DOHH2 (cell line): ENCODE data around the gene EVI2A.
"Not testable (repeated sequence)": the region's sequence is repeated elsewhere in the genome, so short reads cannot be mapped to it uniquely, and the experiment has no call there.

Experiments used
- H3F3A ChIP-seq: fragments of 200-600 bp; sonication (generic), shearing (Covaris generic); 2 replicates; pipeline ENCODE4 v1.6.0; 2016; ENCODE audit warnings: antibody characterized with exemption, mild to moderate bottlenecking; ENCODE audit not compliant: control insufficient read depth, insufficient read depth
- H3K27ac ChIP-seq: fragments of 200-600 bp; sonication (generic); 2 replicates; pipeline ENCODE4 v1.5.1; 2014; ENCODE audit warnings: low read depth, mild to moderate bottlenecking, low read length, moderate library complexity
- H3K27me3 ChIP-seq: fragments of 200-600 bp; sonication (generic); 2 replicates; pipeline ENCODE4 v1.6.1; 2014; ENCODE audit warnings: mild to moderate bottlenecking, low read length, mixed read lengths; ENCODE audit not compliant: control insufficient read depth
- H3K36me3 ChIP-seq: fragments of 200-600 bp; sonication (generic); 2 replicates; pipeline ENCODE4 v1.6.1; 2014; ENCODE audit warnings: mild to moderate bottlenecking, low read length, moderate library complexity, mixed read lengths; ENCODE audit not compliant: control insufficient read depth
- H3K4me1 ChIP-seq: fragments of 200-600 bp; sonication (generic); 2 replicates; pipeline ENCODE4 v1.6.1; 2014; ENCODE audit warnings: mild to moderate bottlenecking, low read length, mixed read lengths; ENCODE audit not compliant: control insufficient read depth
- H3K4me2 ChIP-seq: fragments of 200-600 bp; sonication (generic); 2 replicates; pipeline ENCODE4 v1.6.0; 2014; ENCODE audit warnings: mild to moderate bottlenecking, low read length, moderate library complexity
- H3K4me3 ChIP-seq: fragments of 200-600 bp; sonication (generic); 2 replicates; pipeline ENCODE4 v1.5.1; 2014; ENCODE audit warnings: mild to moderate bottlenecking, low read length, mixed read lengths
- H3K79me2 ChIP-seq: fragments of 200-600 bp; sonication (generic); 2 replicates; pipeline ENCODE4 v1.6.1; 2014; ENCODE audit warnings: mild to moderate bottlenecking, low read length, mixed read lengths; ENCODE audit not compliant: control insufficient read depth
- H3K9me2 ChIP-seq: fragments of 200-600 bp; sonication (generic); replicated peaks from 2 replicates; pipeline ENCODE4 v1.6.1; 2014; ENCODE audit warnings: mild to moderate bottlenecking, low read length, mixed read lengths; ENCODE audit not compliant: control insufficient read depth
- H3K9me3 ChIP-seq: fragments of 200-600 bp; sonication (generic); 2 replicates; pipeline ENCODE4 v1.6.1; 2014; ENCODE audit warnings: antibody characterized with exemption, low read length, mixed read lengths; ENCODE audit not compliant: control insufficient read depth, insufficient read depth
- H4K20me1 ChIP-seq: fragments of 200-600 bp; sonication (generic); 2 replicates; pipeline ENCODE4 v1.6.0; 2014; ENCODE audit warnings: low read depth, mild to moderate bottlenecking, antibody characterized with exemption, low read length, moderate library complexity; ENCODE audit not compliant: control insufficient read depth, insufficient read depth
- CTCF ChIP-seq: fragments of 200-600 bp; sonication (generic); IDR thresholded peaks from one replicate; pipeline ENCODE4 v1.5.1; 2014; ENCODE audit warnings: antibody characterized with exemption, mild to moderate bottlenecking, low read depth, low read length; ENCODE audit not compliant: poor library complexity, severe bottlenecking
- EZH2phosphoT487 ChIP-seq: fragments of 200-600 bp; sonication (generic); IDR thresholded peaks from 2 replicates; pipeline ENCODE4 v1.6.1; 2017; ENCODE audit warnings: borderline replicate concordance, mild to moderate bottlenecking, antibody characterized with exemption, low read length, moderate library complexity, mixed read lengths

EVI2A gene

GRCh38 chr17:31355935-31356334, 34.5 kb upstream of the EVI2A start:
- Histone ChIP-seq H3F3A (no peaks in the 10 kb centered on the region), H3K9me2 (no peaks in the 10 kb centered on the region), H3K36me3 (peaks cover 85% of the 10 kb centered on the region), H3K27ac (no peak overlapping the region), H3K4me2 (no peak overlapping the region), H3K79me2 (no peaks in the 10 kb centered on the region), H4K20me1 (no peaks in the 10 kb centered on the region), H3K4me3 (no peak overlapping the region), H3K9me3 (no peaks in the 10 kb centered on the region), H3K4me1 (no peaks in the 10 kb centered on the region), H3K27me3 (no peaks in the 10 kb centered on the region)
- TF ChIP-seq CTCF (no peak), EZH2phosphoT487 (no peak)

GRCh38 chr17:31349454-31349853, 28.0 kb upstream of the EVI2A start:
- no peak overlapping the region for H3K4me2 ChIP-seq
- H3K27me3 ChIP-seq: no peaks in the 10 kb centered on the region
- H3K27ac ChIP-seq: no peak overlapping the region
- no peaks in the 10 kb centered on the region for H3K4me1 ChIP-seq
- no peak for TF ChIP-seq EZH2phosphoT487
- TF ChIP-seq CTCF: no peak
- H3F3A ChIP-seq: 0 out of 2 replicates have a peak, but pooled peaks cover 3% of the 10 kb centered on the region
- no peaks in the 10 kb centered on the region for H3K9me3 ChIP-seq
- no peak overlapping the region for H3K4me3 ChIP-seq
- H3K9me2 ChIP-seq: no peaks in the 10 kb centered on the region
- no peaks in the 10 kb centered on the region for H4K20me1 ChIP-seq
- no peaks in the 10 kb centered on the region for H3K79me2 ChIP-seq
- H3K36me3 ChIP-seq: peaks cover 49% of the 10 kb centered on the region

GRCh38 chr17:31345191-31345747, 23.8 kb upstream of the EVI2A start:
- not testable (repeated sequence) for H3K27ac ChIP-seq, H3K79me2 ChIP-seq, H4K20me1 ChIP-seq, H3K27me3 ChIP-seq, H3K4me1 ChIP-seq, H3K4me2 ChIP-seq, H3K4me3 ChIP-seq, H3F3A ChIP-seq, H3K9me2 ChIP-seq, H3K9me3 ChIP-seq
- H3K36me3 ChIP-seq: peaks cover 46% of the 10 kb centered on the region

- Histone ChIP-seq H3K9me2 (no peaks in the 10 kb centered on the region), H4K20me1 (no peaks in the 10 kb centered on the region), H3K36me3 (peaks cover 52% of the 10 kb centered on the region), H3K4me3 (no peak overlapping the region), H3K79me2 (no peaks in the 10 kb centered on the region), H3F3A (no peaks in the 10 kb centered on the region), H3K4me2 (no peak overlapping the region), H3K27ac (no peak overlapping the region), H3K9me3 (no peaks in the 10 kb centered on the region), H3K4me1 (no peaks in the 10 kb centered on the region), H3K27me3 (no peaks in the 10 kb centered on the region)
- no peak for TF ChIP-seq CTCF
- TF ChIP-seq EZH2phosphoT487: no peak
Observed at GRCh38 chr17:31339906-31340661, 18.7 kb upstream of the EVI2A start.
